Measurements from ENCODE around the gene S100B.

S100B gene

GRCh38 chr21:46646541-46647154 lies 41.8 kb upstream of the S100B start:
- Histone ChIP-seq H3K27me3 (ENCODE audit: insufficient read depth, poor library complexity, severe bottlenecking) (no peaks in the 10 kb centered on the region), H3K4me1 (ENCODE audit: insufficient read depth, poor library complexity, severe bottlenecking) (no peaks in the 10 kb centered on the region), H3K4me3 (ENCODE audit: severe bottlenecking) (no peak overlapping the region), H3K27ac (ENCODE audit: poor library complexity, severe bottlenecking) (no peak overlapping the region), H3K9me3 (ENCODE audit: severe bottlenecking) (no peaks in the 10 kb centered on the region), H3K36me3 (ENCODE audit: low read depth) (peaks cover 80% of the 10 kb centered on the region)
- no peak for TF ChIP-seq CTCF (IDR thresholded peaks at IDR 0.05; ENCODE audit: poor library complexity, severe bottlenecking)
- ATAC-seq (ENCODE audit: low read depth) (no peak), DNase-seq (ENCODE audit: low spot score) (no peak)

- ATAC-seq (ENCODE audit: low read depth) (no peak), DNase-seq (ENCODE audit: low spot score) (no peak)
- H3K4me1 ChIP-seq (ENCODE audit: insufficient read depth, poor library complexity, severe bottlenecking) = no peaks in the 10 kb centered on the region
- no peak for TF ChIP-seq CTCF (IDR thresholded peaks at IDR 0.05; ENCODE audit: poor library complexity, severe bottlenecking)
- no peak overlapping the region for H3K27ac ChIP-seq (ENCODE audit: poor library complexity, severe bottlenecking)
- H3K9me3 ChIP-seq (ENCODE audit: severe bottlenecking) = no peaks in the 10 kb centered on the region
- H3K27me3 ChIP-seq (ENCODE audit: insufficient read depth, poor library complexity, severe bottlenecking) = no peaks in the 10 kb centered on the region
- H3K36me3 ChIP-seq (ENCODE audit: low read depth) = peaks cover 84% of the 10 kb centered on the region
- H3K4me3 ChIP-seq (ENCODE audit: severe bottlenecking) = no peak overlapping the region
These were observed 41.0 kb upstream of the S100B start for GRCh38 chr21:46645840-46646239.

- DNase-seq (ENCODE audit: low spot score) (no peak), ATAC-seq (ENCODE audit: low read depth) (no peak)
- no peak overlapping the region for H3K27ac ChIP-seq (ENCODE audit: poor library complexity, severe bottlenecking)
- H3K36me3 ChIP-seq (ENCODE audit: low read depth) = peaks cover 83% of the 10 kb centered on the region
- H3K4me3 ChIP-seq (ENCODE audit: severe bottlenecking) = no peak overlapping the region
- H3K4me1 ChIP-seq (ENCODE audit: insufficient read depth, poor library complexity, severe bottlenecking) = peaks cover 12% of the 10 kb centered on the region
- peaks cover 3% of the 10 kb centered on the region for H3K9me3 ChIP-seq (ENCODE audit: severe bottlenecking)
- no peak for TF ChIP-seq CTCF (IDR thresholded peaks at IDR 0.05; ENCODE audit: poor library complexity, severe bottlenecking)
- H3K27me3 ChIP-seq (ENCODE audit: insufficient read depth, poor library complexity, severe bottlenecking) = no peaks in the 10 kb centered on the region
These were observed 38.7 kb upstream of the S100B start for GRCh38 chr21:46643379-46644177.

- H3K27ac ChIP-seq (ENCODE audit: poor library complexity, severe bottlenecking) = no peak overlapping the region
- H3K36me3 ChIP-seq (ENCODE audit: low read depth) = peaks cover 83% of the 10 kb centered on the region
- DNase-seq (ENCODE audit: low spot score) (no peak), ATAC-seq (ENCODE audit: low read depth) (0 out of 3 replicates have a peak, but pooled peaks have one; percentile 33)
- no peak for TF ChIP-seq CTCF (IDR thresholded peaks at IDR 0.05; ENCODE audit: poor library complexity, severe bottlenecking)
- no peaks in the 10 kb centered on the region for H3K27me3 ChIP-seq (ENCODE audit: insufficient read depth, poor library complexity, severe bottlenecking)
- H3K4me3 ChIP-seq (ENCODE audit: severe bottlenecking) = no peak overlapping the region
- peaks cover 25% of the 10 kb centered on the region for H3K4me1 ChIP-seq (ENCODE audit: insufficient read depth, poor library complexity, severe bottlenecking)
- H3K9me3 ChIP-seq (ENCODE audit: severe bottlenecking) = peaks cover 3% of the 10 kb centered on the region
These were observed 36.8 kb upstream of the S100B start for GRCh38 chr21:46641656-46642055.
